Loucy (cell line): ENCODE measurements around the gene MAN2A2.

Experiments used
- H2AFZ ChIP-seq: fragments of 200-600 bp; sonication (generic); 2 replicates; pipeline ENCODE4 v1.6.0; 2016; ENCODE audit warnings: antibody characterized with exemption, mild to moderate bottlenecking, low read length, moderate library complexity
- H3F3A ChIP-seq: fragments of 200-600 bp; 2 replicates; pipeline ENCODE4 v1.6.0; 2016; ENCODE audit warnings: antibody characterized with exemption, low read depth, mild to moderate bottlenecking
- H3K27me3 ChIP-seq: fragments of 200-600 bp; sonication (generic); 2 replicates; pipeline ENCODE4 v1.6.1; 2014; ENCODE audit warnings: low read length, mild to moderate bottlenecking; ENCODE audit not compliant: insufficient read depth, poor library complexity, severe bottlenecking
- H3K36me3 ChIP-seq: fragments of 200-600 bp; sonication (generic); 2 replicates; pipeline ENCODE4 v1.6.1; 2016; ENCODE audit warnings: low read length; ENCODE audit not compliant: insufficient read depth
- H3K4me1 ChIP-seq: fragments of 200-600 bp; sonication (generic); 2 replicates; pipeline ENCODE4 v1.5.1; 2014; ENCODE audit warnings: low read length, mild to moderate bottlenecking; ENCODE audit not compliant: insufficient read depth, poor library complexity, severe bottlenecking
- H3K4me2 ChIP-seq: fragments of 200-600 bp; sonication (generic); 2 replicates; pipeline ENCODE4 v1.6.0; 2014; ENCODE audit warnings: antibody characterized with exemption, low read length, low read depth, mild to moderate bottlenecking; ENCODE audit not compliant: poor library complexity, severe bottlenecking
- H3K4me3 ChIP-seq: fragments of 200-600 bp; sonication (generic); 2 replicates; pipeline ENCODE4 v1.5.1; 2014; ENCODE audit warnings: low read length, mild to moderate bottlenecking, mixed read lengths; ENCODE audit not compliant: poor library complexity, severe bottlenecking
- H3K79me2 ChIP-seq: fragments of 200-600 bp; sonication (generic); 2 replicates; pipeline ENCODE4 v1.6.1; 2014; ENCODE audit warnings: low read length; ENCODE audit not compliant: insufficient read depth
- H3K9ac ChIP-seq: fragments of 200-600 bp; sonication (generic); 2 replicates; pipeline ENCODE4 v1.6.0; 2014; ENCODE audit warnings: mild to moderate bottlenecking, low read depth, low read length, moderate library complexity; ENCODE audit not compliant: poor library complexity, severe bottlenecking
- H3K9me2 ChIP-seq: fragments of 200-600 bp; sonication (generic); replicated peaks from 2 replicates; pipeline ENCODE4 v1.6.1; 2016; ENCODE audit warnings: low read depth, low read length, mixed read lengths
- H3K9me3 ChIP-seq: fragments of 200-600 bp; sonication (generic); 2 replicates; pipeline ENCODE4 v1.6.1; 2014; ENCODE audit warnings: mild to moderate bottlenecking, antibody characterized with exemption, low read length, low read depth; ENCODE audit not compliant: insufficient read depth
- H4K20me1 ChIP-seq: fragments of 200-600 bp; sonication (generic); 2 replicates; pipeline ENCODE4 v1.6.0; 2014; ENCODE audit warnings: antibody characterized with exemption, low read length, mild to moderate bottlenecking; ENCODE audit not compliant: insufficient read depth, poor library complexity, severe bottlenecking
- EZH2phosphoT487 ChIP-seq: fragments of 200-600 bp; IDR thresholded peaks from 2 replicates; pipeline ENCODE4 v1.6.1; 2018; ENCODE audit warnings: antibody characterized with exemption, mild to moderate bottlenecking, moderate library complexity, borderline replicate concordance
- TF ChIP-seq, protein P1 (sequence below): fragments of 200-600 bp; sonication (generic); conservative IDR thresholded peaks from 2 replicates; pipeline ENCODE4 v1.5.1; 2014; ENCODE audit warnings: mild to moderate bottlenecking, antibody characterized with exemption, low read length

MAN2A2 gene

GRCh38 chr15:90860942-90861675, 42.0 kb upstream of the MAN2A2 start:
- Histone ChIP-seq H3K27me3 (no peaks in the 10 kb centered on the region), H3K4me1 (peaks cover 15% of the 10 kb centered on the region), H3K36me3 (no peaks in the 10 kb centered on the region), H3K79me2 (no peaks in the 10 kb centered on the region), H3K4me2 (no peak overlapping the region), H3K9ac (no peak overlapping the region), H3K9me2 (no peaks in the 10 kb centered on the region), H4K20me1 (no peaks in the 10 kb centered on the region), H2AFZ (no peak overlapping the region), H3K4me3 (no peak overlapping the region), H3K9me3 (no peaks in the 10 kb centered on the region), H3F3A (no peaks in the 10 kb centered on the region)
- no peak for TF ChIP-seq EZH2phosphoT487
- TF ChIP-seq, protein P1, sequence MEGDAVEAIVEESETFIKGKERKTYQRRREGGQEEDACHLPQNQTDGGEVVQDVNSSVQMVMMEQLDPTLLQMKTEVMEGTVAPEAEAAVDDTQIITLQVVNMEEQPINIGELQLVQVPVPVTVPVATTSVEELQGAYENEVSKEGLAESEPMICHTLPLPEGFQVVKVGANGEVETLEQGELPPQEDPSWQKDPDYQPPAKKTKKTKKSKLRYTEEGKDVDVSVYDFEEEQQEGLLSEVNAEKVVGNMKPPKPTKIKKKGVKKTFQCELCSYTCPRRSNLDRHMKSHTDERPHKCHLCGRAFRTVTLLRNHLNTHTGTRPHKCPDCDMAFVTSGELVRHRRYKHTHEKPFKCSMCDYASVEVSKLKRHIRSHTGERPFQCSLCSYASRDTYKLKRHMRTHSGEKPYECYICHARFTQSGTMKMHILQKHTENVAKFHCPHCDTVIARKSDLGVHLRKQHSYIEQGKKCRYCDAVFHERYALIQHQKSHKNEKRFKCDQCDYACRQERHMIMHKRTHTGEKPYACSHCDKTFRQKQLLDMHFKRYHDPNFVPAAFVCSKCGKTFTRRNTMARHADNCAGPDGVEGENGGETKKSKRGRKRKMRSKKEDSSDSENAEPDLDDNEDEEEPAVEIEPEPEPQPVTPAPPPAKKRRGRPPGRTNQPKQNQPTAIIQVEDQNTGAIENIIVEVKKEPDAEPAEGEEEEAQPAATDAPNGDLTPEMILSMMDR: no peak

DNA sequence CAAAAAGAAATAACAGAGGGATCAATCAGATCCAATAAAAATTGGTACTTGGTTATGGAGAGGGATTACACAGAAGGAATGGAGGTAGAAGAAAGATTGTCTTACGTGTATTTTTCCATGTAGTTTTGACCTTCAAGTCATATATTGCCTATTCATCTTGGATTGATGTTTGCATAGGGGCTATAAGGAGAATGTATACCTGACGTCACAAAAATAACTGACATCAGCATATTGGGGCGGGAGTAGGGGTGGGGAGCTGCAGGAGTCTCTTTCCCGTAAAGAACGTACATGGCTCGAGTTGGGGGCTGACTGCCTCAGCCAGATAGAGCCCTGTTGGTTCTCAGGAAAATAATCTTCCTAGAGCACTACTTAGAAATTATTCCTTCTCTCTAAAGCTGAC, 40.6 kb upstream of the MAN2A2 start:
- Histone ChIP-seq H3K4me2 (no peak overlapping the region), H3K4me3 (no peak overlapping the region), H3K9me3 (no peaks in the 10 kb centered on the region), H3K4me1 (peaks cover 2% of the 10 kb centered on the region), H3K36me3 (no peaks in the 10 kb centered on the region), H3K27me3 (no peaks in the 10 kb centered on the region), H3K79me2 (no peaks in the 10 kb centered on the region), H3K9ac (no peak overlapping the region), H4K20me1 (no peaks in the 10 kb centered on the region), H2AFZ (no peak overlapping the region), H3F3A (no peaks in the 10 kb centered on the region), H3K9me2 (no peaks in the 10 kb centered on the region)
- TF ChIP-seq, protein P1: no peak
- TF ChIP-seq EZH2phosphoT487: no peak

DNA sequence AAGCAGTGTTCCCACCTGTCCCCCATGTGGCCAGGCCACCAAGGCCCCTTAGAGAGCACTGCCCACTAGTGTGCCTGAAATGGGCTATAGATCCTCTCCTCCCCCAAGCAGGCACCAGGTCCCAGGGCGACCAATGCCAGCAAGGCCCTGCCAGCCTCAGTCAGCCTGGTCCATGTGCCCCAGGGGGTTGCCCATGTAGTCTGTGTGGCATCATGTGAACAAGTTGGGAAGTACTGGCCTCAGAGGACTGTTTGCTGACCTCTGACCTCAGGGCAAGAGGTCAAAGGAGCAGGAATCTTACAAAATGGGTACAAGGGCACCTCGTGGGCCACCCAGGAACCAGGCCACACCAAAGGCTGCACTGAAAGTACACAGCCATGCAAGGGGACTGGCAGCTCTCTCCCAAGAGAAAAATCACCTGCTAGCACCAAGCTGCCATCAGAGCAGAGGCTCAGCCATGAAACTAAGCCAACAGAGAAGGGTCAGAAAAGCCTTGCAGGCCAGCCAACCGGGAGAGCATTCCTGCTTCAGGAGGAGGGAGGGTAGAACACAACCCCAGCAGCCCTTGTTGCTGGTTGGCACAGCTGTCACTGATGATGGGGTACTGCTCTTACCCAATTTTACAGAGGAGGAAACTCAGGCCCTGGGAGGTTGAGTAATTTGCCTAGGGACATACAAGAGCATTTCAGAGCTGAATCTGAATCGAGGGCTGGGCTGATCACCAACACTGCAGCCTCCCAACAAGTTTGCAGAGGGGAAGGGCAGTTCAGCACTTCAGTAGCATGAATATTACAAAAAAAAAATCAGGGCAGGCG, 39.9 kb upstream of the MAN2A2 start:
- no peak overlapping the region for H3K4me3 ChIP-seq
- no peaks in the 10 kb centered on the region for H3F3A ChIP-seq
- no peaks in the 10 kb centered on the region for H3K79me2 ChIP-seq
- H3K9ac ChIP-seq: no peak overlapping the region
- H3K27me3 ChIP-seq: no peaks in the 10 kb centered on the region
- no peaks in the 10 kb centered on the region for H3K4me1 ChIP-seq
- no peak overlapping the region for H2AFZ ChIP-seq
- H3K36me3 ChIP-seq: no peaks in the 10 kb centered on the region
- no peaks in the 10 kb centered on the region for H3K9me3 ChIP-seq
- no peak overlapping the region for H3K4me2 ChIP-seq
- no peak for TF ChIP-seq EZH2phosphoT487
- TF ChIP-seq, protein P1: no peak
- H3K9me2 ChIP-seq: no peaks in the 10 kb centered on the region
- no peaks in the 10 kb centered on the region for H4K20me1 ChIP-seq
